ENCODE data around the gene ADARB2.

GRCh38 chr10:1698185-1698584, 39.1 kb downstream of the ADARB2 start:
- TF ChIP-seq YY1 (IDR thresholded peaks at IDR 0.05; ENCODE audit: low read depth) = no peak
- no peak for TF ChIP-seq ZBTB7A (IDR thresholded peaks at IDR 0.05; ENCODE audit: low read depth)
- TF ChIP-seq RAD21 (IDR thresholded peaks at IDR 0.05; ENCODE audit: low read depth) = no peak
- no peak for TF ChIP-seq TEAD4 (IDR thresholded peaks at IDR 0.05)
- TF ChIP-seq USF1 (IDR thresholded peaks at IDR 0.05) = no peak
- no peak for TF ChIP-seq MAX (IDR thresholded peaks at IDR 0.05)

Data from Ishikawa (cell line).